GM19455 (cell line): ENCODE results near the gene SLC36A3.
A peak's percentile ranks its signal among the peaks of the same experiment; 100 is the strongest.
"Not testable (repeated sequence)": the region's sequence is repeated elsewhere in the genome, so short reads cannot be mapped to it uniquely, and the experiment has no call there.

Experiments used
- ATAC-seq: cut with Tn5 transposase; IDR thresholded peaks from one replicate; pipeline ENCODE4 v1.9.1; 2021; ENCODE audit not compliant: unreplicated experiment

Gene SLC36A3

GRCh38 chr5:151240924-151241635 is 62.5 kb downstream of the SLC36A3 start:
- ATAC-seq, result no peak

DNA sequence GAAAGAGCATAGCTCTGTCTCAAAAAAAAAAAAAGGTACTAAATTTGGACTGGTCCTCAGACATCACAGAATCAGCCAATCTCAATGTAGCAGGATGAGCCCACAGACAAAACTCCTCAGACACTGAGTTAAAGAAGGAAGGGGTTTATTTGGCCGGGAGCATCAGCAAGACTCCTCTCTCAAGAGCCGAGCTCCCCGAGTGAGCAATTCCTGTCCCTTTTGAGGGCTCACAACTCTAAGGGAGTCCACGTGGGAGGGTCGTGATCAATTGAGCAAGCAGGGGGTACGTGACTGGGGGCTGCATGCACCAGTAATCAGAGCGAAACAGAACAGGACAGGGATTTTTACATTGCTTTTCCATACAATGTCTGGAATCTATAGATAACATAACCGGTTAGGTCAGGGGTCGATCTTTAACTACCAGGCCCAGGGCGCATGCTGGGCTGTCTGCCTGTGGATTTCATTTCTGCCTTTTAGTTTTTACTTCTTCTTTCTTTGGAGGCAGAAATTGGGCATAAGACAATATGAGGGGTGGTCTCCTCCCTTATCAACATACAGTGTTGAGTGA is 63.2 kb downstream of the SLC36A3 start:
- not testable (repeated sequence) for ATAC-seq

- no peak for ATAC-seq
Observed at GRCh38 chr5:151239237-151239861, 64.2 kb downstream of the SLC36A3 start.

GRCh38 chr5:151238303-151238741 is 65.2 kb downstream of the SLC36A3 start:
- ATAC-seq, result peak; percentile 37

- ATAC-seq, result no peak
Observed at GRCh38 chr5:151237685-151238084, 65.9 kb downstream of the SLC36A3 start.

GRCh38 chr5:151236888-151237287 is 66.7 kb downstream of the SLC36A3 start:
- ATAC-seq, result no peak

- ATAC-seq, result not testable (repeated sequence)
Observed at GRCh38 chr5:151235239-151235571, 68.4 kb downstream of the SLC36A3 start.

- peak; percentile 65 for ATAC-seq
Observed at GRCh38 chr5:151234476-151235238, 68.9 kb downstream of the SLC36A3 start.

DNA sequence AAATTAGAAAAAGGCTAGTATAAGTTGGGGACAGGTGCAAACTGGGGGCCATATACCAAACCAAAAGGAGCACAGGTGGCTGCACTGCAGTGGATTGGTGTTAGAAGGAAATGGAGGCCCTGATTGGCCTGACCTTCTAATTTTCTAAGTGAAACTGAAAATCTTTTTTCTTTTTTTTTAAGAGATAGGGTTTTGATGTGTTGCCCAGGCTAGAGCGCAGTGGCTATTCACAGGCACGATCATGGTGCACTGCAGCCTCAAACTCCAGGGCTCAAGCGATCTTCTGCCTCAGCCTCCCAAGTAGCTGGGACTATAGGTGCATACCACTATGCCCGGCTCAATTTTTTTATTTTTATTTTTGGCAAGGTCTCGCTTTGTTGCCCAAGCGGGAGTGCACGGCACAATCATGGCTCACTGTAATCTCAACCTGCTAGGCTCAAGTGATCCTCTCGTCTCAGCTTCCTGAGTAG is 69.9 kb downstream of the SLC36A3 start:
- peak; percentile 64 for ATAC-seq

- no peak for ATAC-seq
Observed at GRCh38 chr5:151231359-151231758, 72.2 kb downstream of the SLC36A3 start.

- no peak for ATAC-seq
Observed at GRCh38 chr5:151230048-151230680, 73.4 kb downstream of the SLC36A3 start.

DNA sequence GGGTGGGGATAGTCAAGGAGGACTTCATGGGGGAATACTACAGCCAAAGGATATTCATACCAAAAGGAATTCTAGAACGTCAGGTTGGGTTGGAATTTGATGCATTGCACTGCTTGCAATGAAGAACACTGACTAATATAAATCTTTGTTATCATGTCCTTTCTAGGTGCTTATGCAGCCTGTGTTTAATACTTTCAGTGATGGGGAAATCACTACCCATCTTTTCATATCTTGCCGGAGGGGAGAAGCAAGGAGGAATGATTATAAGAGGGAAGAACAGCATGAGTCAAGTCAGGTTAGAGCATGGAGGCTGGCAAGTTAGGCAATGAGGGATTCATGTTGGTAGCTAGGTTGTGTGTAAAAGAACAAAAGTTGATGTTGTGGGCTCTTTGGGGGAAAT is 74.6 kb downstream of the SLC36A3 start:
- ATAC-seq, result no peak

DNA sequence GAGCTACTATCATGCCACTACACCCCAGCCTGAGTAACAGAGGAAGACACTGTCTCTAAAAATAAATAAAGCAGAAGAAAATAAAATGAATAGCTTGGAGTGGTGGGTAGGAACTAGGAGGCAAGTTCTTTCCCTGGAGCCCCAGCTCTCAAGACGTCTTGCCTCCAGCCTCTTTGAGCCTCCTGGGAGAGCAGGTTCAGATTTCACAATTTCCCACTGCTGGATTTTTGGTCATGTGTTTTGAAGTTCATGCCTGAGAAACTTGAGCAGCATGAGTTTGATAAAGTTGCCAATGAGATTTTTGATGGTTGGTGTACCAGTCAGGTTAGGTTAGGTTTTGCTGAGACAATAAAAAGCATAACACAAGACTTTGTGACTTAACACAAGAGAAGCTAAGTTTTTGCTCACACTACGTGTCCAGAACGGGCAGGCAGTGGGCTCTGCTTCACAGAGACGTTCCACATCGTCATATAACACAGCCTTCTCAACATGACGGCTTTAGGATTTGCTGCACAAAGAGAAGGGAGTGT is 75.6 kb downstream of the SLC36A3 start:
- ATAC-seq, result no peak
